Effector memory CD4-positive, alpha-beta T cell (primary cell): ENCODE data around the gene IQSEC3.

Source experiments
- DNase-seq, 3 donors: peaks; one replicate each; pipeline ENCODE4 v3.0.0-alpha.2; 2020
- H3K27ac ChIP-seq: 2 replicates; pipeline ENCODE4 v1.7.0; 2013; ENCODE audit warnings: mild to moderate bottlenecking, low read length, moderate library complexity; ENCODE audit not compliant: insufficient read depth, poor library complexity, severe bottlenecking
- H3K27me3 ChIP-seq: replicated peaks from 2 replicates; pipeline ENCODE4 v1.7.0; 2013; ENCODE audit warnings: mild to moderate bottlenecking, low read length; ENCODE audit not compliant: insufficient read depth, control insufficient read depth, poor library complexity, severe bottlenecking
- H3K36me3 ChIP-seq: 2 replicates; pipeline ENCODE4 v1.7.0; 2013; ENCODE audit warnings: mild to moderate bottlenecking, low read length, moderate library complexity; ENCODE audit not compliant: control insufficient read depth, insufficient read depth
- H3K4me1 ChIP-seq: 2 replicates; pipeline ENCODE4 v1.7.0; 2013; ENCODE audit warnings: low read length, mild to moderate bottlenecking; ENCODE audit not compliant: control insufficient read depth, insufficient read depth, poor library complexity, severe bottlenecking
- H3K4me3 ChIP-seq: 2 replicates; pipeline ENCODE4 v1.7.0; 2013; ENCODE audit warnings: low read length, low read depth, mild to moderate bottlenecking; ENCODE audit not compliant: insufficient read depth, poor library complexity, severe bottlenecking
- H3K9me3 ChIP-seq: 2 replicates; pipeline ENCODE4 v1.7.0; 2013; ENCODE audit warnings: mild to moderate bottlenecking, low read length, moderate library complexity; ENCODE audit not compliant: control insufficient read depth

Gene IQSEC3

GRCh38 chr12:118591-118990, 52.0 kb downstream of the IQSEC3 start:
- Histone ChIP-seq H3K9me3 (no peaks in the 10 kb centered on the region), H3K4me3 (no peak overlapping the region), H3K27me3 (no peaks in the 10 kb centered on the region), H3K27ac (no peak overlapping the region), H3K36me3 (no peaks in the 10 kb centered on the region), H3K4me1 (no peaks in the 10 kb centered on the region)
- no peak for DNase-seq

GRCh38 chr12:120951-121350, 54.4 kb downstream of the IQSEC3 start:
- Histone ChIP-seq H3K4me3 (no peak overlapping the region), H3K9me3 (no peaks in the 10 kb centered on the region), H3K27me3 (no peaks in the 10 kb centered on the region)

GRCh38 chr12:121647-122046, 55.1 kb downstream of the IQSEC3 start:
- Histone ChIP-seq H3K4me3 (no peak overlapping the region), H3K36me3 (no peaks in the 10 kb centered on the region), H3K27ac (no peak overlapping the region), H3K9me3 (no peaks in the 10 kb centered on the region), H3K4me1 (no peaks in the 10 kb centered on the region), H3K27me3 (no peaks in the 10 kb centered on the region)
- DNase-seq: no peak

More at GRCh38 chr12:120951-121350, 54.4 kb downstream of the IQSEC3 start:
- DNase-seq: no peak
- H3K4me1 ChIP-seq: no peaks in the 10 kb centered on the region
- H3K27ac ChIP-seq: no peak overlapping the region
- H3K36me3 ChIP-seq: no peaks in the 10 kb centered on the region

DNA sequence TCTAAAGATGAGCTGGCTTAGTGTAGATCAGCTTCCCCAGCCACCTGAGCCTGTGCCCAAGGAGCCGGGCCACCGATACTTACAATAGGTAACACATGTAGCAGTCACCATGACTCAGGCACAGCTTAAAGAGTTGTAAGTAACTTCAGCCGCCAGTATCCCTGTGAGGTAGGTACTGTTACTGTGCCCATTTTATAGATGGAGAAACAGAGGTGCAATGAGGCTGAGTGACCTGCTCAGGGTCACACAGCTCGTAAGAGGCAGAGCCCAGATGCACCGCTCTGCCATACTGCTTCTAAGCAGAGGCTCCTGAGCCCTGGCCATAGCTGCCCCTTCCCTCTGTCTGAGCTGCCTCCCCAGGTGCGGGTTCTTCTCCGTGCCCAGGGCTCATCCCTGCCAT, 58.5 kb downstream of the IQSEC3 start:
- Histone ChIP-seq H3K9me3 (no peaks in the 10 kb centered on the region), H3K4me3 (no peak overlapping the region), H3K4me1 (no peaks in the 10 kb centered on the region), H3K36me3 (no peaks in the 10 kb centered on the region), H3K27ac (no peak overlapping the region), H3K27me3 (no peaks in the 10 kb centered on the region)
- DNase-seq: no peak

DNA sequence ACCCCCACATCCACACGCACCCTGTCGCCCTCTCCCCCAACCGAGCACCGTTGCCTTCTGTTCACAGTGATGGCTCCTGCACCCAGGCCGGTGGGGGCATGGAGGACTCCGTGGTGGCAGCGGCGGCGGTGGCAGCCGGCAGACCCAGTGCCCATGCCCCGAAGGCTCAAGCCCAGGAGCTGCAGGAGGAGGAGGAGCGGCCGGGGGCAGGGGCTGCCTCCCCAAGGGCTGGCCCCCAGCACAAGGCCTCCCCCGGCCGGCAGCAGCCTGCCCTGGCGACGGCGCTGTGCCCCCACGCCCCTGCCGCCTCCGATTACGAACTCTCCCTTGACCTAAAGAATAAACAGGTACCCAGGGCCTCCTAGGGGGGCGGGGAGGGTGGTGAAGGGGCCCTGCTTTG, 59.0 kb downstream of the IQSEC3 start:
- no peak overlapping the region for H3K27ac ChIP-seq
- H3K36me3 ChIP-seq: no peaks in the 10 kb centered on the region
- H3K9me3 ChIP-seq: no peaks in the 10 kb centered on the region
- no peak for DNase-seq
- H3K4me1 ChIP-seq: no peaks in the 10 kb centered on the region
- H3K4me3 ChIP-seq: no peak overlapping the region
- no peaks in the 10 kb centered on the region for H3K27me3 ChIP-seq

GRCh38 chr12:128079-128478, 61.5 kb downstream of the IQSEC3 start:
- Histone ChIP-seq H3K27me3 (no peaks in the 10 kb centered on the region), H3K9me3 (no peaks in the 10 kb centered on the region), H3K27ac (no peak overlapping the region), H3K36me3 (no peaks in the 10 kb centered on the region), H3K4me1 (no peaks in the 10 kb centered on the region), H3K4me3 (no peak overlapping the region)
- DNase-seq: no peak

- Histone ChIP-seq H3K36me3 (no peaks in the 10 kb centered on the region), H3K4me3 (no peak overlapping the region), H3K27ac (no peak overlapping the region), H3K27me3 (no peaks in the 10 kb centered on the region), H3K4me1 (no peaks in the 10 kb centered on the region), H3K9me3 (no peaks in the 10 kb centered on the region)
- DNase-seq: no peak
Observed at GRCh38 chr12:129001-129400, 62.4 kb downstream of the IQSEC3 start.

- H3K36me3 ChIP-seq: no peaks in the 10 kb centered on the region
- H3K27ac ChIP-seq: no peak overlapping the region
- no peak overlapping the region for H3K4me3 ChIP-seq
- no peaks in the 10 kb centered on the region for H3K9me3 ChIP-seq
- no peaks in the 10 kb centered on the region for H3K27me3 ChIP-seq
- no peak for DNase-seq
- H3K4me1 ChIP-seq: no peaks in the 10 kb centered on the region
Observed at GRCh38 chr12:130519-130918, 64.0 kb downstream of the IQSEC3 start.

- no peak for DNase-seq
- no peak overlapping the region for H3K27ac ChIP-seq
- no peaks in the 10 kb centered on the region for H3K27me3 ChIP-seq
- no peaks in the 10 kb centered on the region for H3K9me3 ChIP-seq
- no peaks in the 10 kb centered on the region for H3K4me1 ChIP-seq
- no peak overlapping the region for H3K4me3 ChIP-seq
- H3K36me3 ChIP-seq: no peaks in the 10 kb centered on the region
Observed at GRCh38 chr12:131008-131407, 64.4 kb downstream of the IQSEC3 start.

DNA sequence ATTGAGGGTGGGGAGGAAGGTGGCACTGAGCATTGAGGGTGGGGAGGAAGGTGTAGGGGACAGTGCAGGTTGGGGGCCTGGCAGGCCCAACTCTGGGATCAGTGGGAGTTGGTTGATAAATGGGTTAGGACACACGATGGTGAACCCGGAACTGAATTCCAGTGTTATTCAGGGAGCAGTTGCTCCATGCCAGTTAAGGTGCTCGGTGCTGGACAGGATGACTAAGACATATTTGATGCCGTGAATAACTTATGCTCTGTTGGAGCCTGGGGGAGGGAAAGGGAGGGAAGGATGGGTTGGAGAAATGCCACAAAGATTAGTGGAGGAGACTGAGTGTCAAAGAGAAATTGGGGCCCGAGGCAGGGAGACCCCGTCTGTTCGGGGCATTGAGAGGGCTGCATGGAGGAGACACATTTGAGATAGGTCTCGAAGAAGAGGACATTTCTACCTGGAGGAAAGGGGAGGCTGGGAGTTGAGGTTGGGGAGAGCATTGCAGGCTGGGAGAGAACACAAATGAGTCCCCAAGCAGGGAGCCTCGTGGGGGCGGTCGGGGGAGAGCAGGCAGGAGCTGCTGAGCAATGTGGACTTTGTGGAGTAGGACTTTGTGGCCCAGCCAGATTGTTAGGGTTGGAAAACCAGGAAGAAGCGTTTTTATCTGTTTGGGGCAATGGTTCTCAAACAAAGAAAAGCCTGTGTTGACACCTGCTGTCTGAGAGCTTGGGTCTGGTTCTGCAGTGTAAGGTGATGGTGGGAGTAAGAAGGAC, 65.3 kb downstream of the IQSEC3 start:
- Histone ChIP-seq H3K36me3 (no peaks in the 10 kb centered on the region), H3K4me3 (no peak overlapping the region), H3K27ac (no peak overlapping the region), H3K9me3 (no peaks in the 10 kb centered on the region), H3K27me3 (no peaks in the 10 kb centered on the region), H3K4me1 (no peaks in the 10 kb centered on the region)
- no peak for DNase-seq
